NK-92 (cell line): ENCODE data around the gene TCF12.
"Not testable (repeated sequence)": the region's sequence is repeated elsewhere in the genome, so short reads cannot be mapped to it uniquely, and the experiment has no call there.

Source experiments
- DNase-seq: peaks from one replicate; lab custom pipeline; 2025; ENCODE audit not compliant: unreplicated experiment; lab: John Stamatoyannopoulos, UW

Gene TCF12

GRCh38 chr15:57086857-57087427 lies 168.5 kb downstream of the TCF12 start:
- DNase-seq: no peak

- no peak for DNase-seq
Observed at GRCh38 chr15:57089815-57090495, 171.5 kb downstream of the TCF12 start.

GRCh38 chr15:57090496-57090859 lies 172.0 kb downstream of the TCF12 start:
- DNase-seq: no peak

- no peak for DNase-seq
Observed at GRCh38 chr15:57091636-57092035, 173.2 kb downstream of the TCF12 start.

- DNase-seq: no peak
Observed at GRCh38 chr15:57092252-57092651, 173.8 kb downstream of the TCF12 start.

GRCh38 chr15:57094321-57095257 lies 176.1 kb downstream of the TCF12 start:
- DNase-seq: no peak

- DNase-seq: no peak
Observed at GRCh38 chr15:57095896-57096295, 177.5 kb downstream of the TCF12 start.

GRCh38 chr15:57097246-57097645 lies 178.8 kb downstream of the TCF12 start:
- DNase-seq: no peak

- not testable (repeated sequence) for DNase-seq
Observed at GRCh38 chr15:57097919-57098543, 179.6 kb downstream of the TCF12 start.

GRCh38 chr15:57098896-57099295 lies 180.5 kb downstream of the TCF12 start:
- DNase-seq: no peak

- DNase-seq: no peak
Observed at GRCh38 chr15:57100136-57100539, 181.7 kb downstream of the TCF12 start.

- no peak for DNase-seq
Observed at GRCh38 chr15:57102858-57103257, 184.4 kb downstream of the TCF12 start.

GRCh38 chr15:57108296-57108695 lies 189.9 kb downstream of the TCF12 start:
- no peak for DNase-seq

GRCh38 chr15:57109005-57109404 lies 190.6 kb downstream of the TCF12 start:
- DNase-seq: no peak

- DNase-seq: no peak
Observed at GRCh38 chr15:57111002-57111401, 192.6 kb downstream of the TCF12 start.

GRCh38 chr15:57112178-57112577 lies 193.7 kb downstream of the TCF12 start:
- no peak for DNase-seq

GRCh38 chr15:57114070-57114469 lies 195.6 kb downstream of the TCF12 start:
- DNase-seq: no peak

- DNase-seq: no peak
Observed at GRCh38 chr15:57118013-57118799, 199.8 kb downstream of the TCF12 start.

- DNase-seq: no peak
Observed at GRCh38 chr15:57122080-57122840, 203.8 kb downstream of the TCF12 start.

- DNase-seq: no peak
Observed at GRCh38 chr15:57124036-57124435, 205.6 kb downstream of the TCF12 start.
